C4-2B (cell line): ENCODE measurements around the gene AMMECR1L.

Experiments used
- CTCF ChIP-seq: fragments of 450-650 bp; conservative IDR thresholded peaks from 2 replicates; pipeline ENCODE4 v1.5.1; 2017; ENCODE audit warnings: mild to moderate bottlenecking
- ZFX ChIP-seq: fragments of 450-650 bp; IDR thresholded peaks from 2 replicates; pipeline ENCODE4 v1.6.1; 2017

- no peak for TF ChIP-seq CTCF
- no peak for TF ChIP-seq ZFX
These were observed 24.7 kb upstream of the AMMECR1L start for GRCh38 chr2:127910415-127910814.
